Activated naive CD8-positive, alpha-beta T cell treated with anti-CD3 and anti-CD28 coated beads, Interleukin-2, amount 50 U/mL, for 24 hours (primary cell): Measurements from ENCODE around the gene NRDE2.
"Not testable (repeated sequence)": the region's sequence is repeated elsewhere in the genome, so short reads cannot be mapped to it uniquely, and the experiment has no call there.

Experiments used
- ATAC-seq: fragments of 150-1000 bp; cut with Tn5 transposase; one replicate; pipeline ENCODE4 v1.10.0; 2021
- DNase-seq: peaks from one replicate; pipeline ENCODE4 v3.0.0; 2021
- H3K27ac Mint-ChIP-seq: one replicate; pipeline ENCODE4 v1.8.0; 2021; ENCODE audit warnings: mild to moderate bottlenecking, mixed read lengths
- H3K27me3 Mint-ChIP-seq: one replicate; pipeline ENCODE4 v1.8.0; 2021; ENCODE audit warnings: mixed read lengths
- H3K36me3 Mint-ChIP-seq: one replicate; pipeline ENCODE4 v1.8.0; 2021; ENCODE audit warnings: low read depth, mixed read lengths
- H3K4me1 Mint-ChIP-seq: one replicate; pipeline ENCODE4 v1.8.0; 2021; ENCODE audit warnings: mixed read lengths
- H3K4me3 Mint-ChIP-seq: one replicate; pipeline ENCODE4 v1.8.0; 2021; ENCODE audit warnings: mild to moderate bottlenecking, moderate library complexity, mixed read lengths
- H3K9me3 Mint-ChIP-seq: one replicate; pipeline ENCODE4 v1.8.0; 2021; ENCODE audit warnings: mixed read lengths

Gene NRDE2

DNA sequence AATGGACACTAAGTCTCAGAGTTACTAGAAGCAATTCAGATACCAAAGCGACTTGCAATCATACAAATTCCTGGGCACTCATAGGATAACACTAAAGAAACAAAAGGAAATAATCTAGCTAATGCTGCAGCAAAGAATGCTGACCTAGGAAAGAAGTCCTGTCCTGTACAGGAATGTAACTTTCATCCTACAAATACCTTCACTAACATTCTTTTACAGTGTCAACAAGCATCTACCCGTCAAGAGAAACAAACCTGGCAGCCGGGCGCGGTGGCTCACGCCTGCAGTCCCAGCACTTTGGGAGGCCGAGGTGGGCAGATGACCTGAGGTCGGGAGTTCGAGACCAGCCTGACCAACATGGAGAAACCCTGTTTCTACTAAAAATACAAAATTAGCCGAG is 84.3 kb downstream of the NRDE2 start:
- H3K36me3 Mint-ChIP-seq, ATAC-seq, H3K27ac Mint-ChIP-seq: not testable (repeated sequence)

DNA sequence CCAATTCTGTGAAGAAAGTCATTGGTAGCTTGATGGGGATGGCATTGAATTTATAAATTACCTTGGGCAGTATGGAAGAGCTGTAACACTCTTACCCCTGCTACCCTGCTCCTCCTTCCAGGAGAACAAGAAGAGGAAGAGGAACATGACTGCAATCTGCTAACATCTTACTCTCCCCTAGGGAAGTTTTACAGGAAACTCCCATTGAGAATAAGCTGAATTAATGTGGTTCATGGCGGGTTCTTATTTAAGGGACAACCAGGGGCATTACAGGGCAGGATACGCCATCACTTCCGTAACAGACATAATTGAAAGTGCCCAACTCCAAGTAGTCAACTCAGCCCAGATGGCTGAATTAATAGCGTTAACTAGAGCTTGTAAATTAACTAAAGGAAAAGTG is 84.8 kb downstream of the NRDE2 start:
- peaks cover 3% of the 10 kb centered on the region for H3K9me3 Mint-ChIP-seq
- no peak for DNase-seq
- no peak overlapping the region for H3K27ac Mint-ChIP-seq

More for the DNA sequence above, 84.3 kb downstream of the NRDE2 start:
- H3K4me3 Mint-ChIP-seq, DNase-seq, H3K9me3 Mint-ChIP-seq, H3K4me1 Mint-ChIP-seq: not testable (repeated sequence)
- peaks cover 17% of the 10 kb centered on the region for H3K27me3 Mint-ChIP-seq

DNA sequence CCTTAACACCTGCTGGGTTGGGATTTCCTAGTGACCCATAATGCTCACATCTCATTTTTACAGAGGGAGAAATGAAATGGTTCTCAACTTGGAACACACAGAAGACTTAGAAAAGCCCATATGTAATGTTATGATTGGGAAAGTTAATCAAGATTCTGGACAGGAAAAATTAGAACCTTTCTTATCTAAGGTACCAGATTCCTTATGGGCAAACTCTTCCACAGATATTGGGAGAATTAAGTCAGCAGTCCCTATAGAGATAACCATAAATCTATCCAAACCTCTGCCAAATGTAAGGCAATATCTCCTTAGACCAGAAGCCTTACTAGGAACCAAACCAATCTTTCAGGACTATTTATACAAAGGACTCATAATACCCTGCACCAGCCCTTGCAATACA is 89.3 kb downstream of the NRDE2 start:
- Mint-ChIP-seq H3K27me3 (peaks cover 8% of the 10 kb centered on the region), H3K27ac (no peak overlapping the region), H3K4me1 (no peaks in the 10 kb centered on the region), H3K4me3 (no peak overlapping the region), H3K36me3 (peaks cover 18% of the 10 kb centered on the region), H3K9me3 (peaks cover 41% of the 10 kb centered on the region)
- no peak for ATAC-seq
- DNase-seq = no peak

More for the DNA sequence above, 84.8 kb downstream of the NRDE2 start:
- Mint-ChIP-seq H3K36me3 (no peaks in the 10 kb centered on the region), H3K4me1 (no peaks in the 10 kb centered on the region), H3K27me3 (peaks cover 13% of the 10 kb centered on the region), H3K4me3 (no peak overlapping the region)
- ATAC-seq = no peak

DNA sequence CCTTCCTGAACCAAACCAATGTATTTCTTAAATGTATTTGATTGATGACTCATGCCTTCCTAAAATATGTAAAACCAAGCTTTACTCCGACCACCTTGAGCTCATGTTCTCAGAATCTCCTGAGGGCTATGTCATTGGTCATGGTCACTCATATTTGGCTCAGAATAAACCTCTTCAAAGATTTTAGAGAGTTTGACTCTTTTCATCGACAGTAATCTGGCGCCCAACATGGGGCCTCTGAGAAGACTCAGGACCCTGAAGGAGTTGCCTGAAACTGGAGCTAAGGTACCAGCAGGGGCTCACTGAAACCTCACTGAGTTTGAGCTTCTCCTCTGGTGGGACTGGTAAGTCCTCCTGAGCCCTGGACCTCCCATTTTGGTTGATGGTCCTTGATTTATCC is 92.6 kb downstream of the NRDE2 start:
- Mint-ChIP-seq H3K36me3 (peaks cover 28% of the 10 kb centered on the region), H3K27me3 (peaks cover 10% of the 10 kb centered on the region), H3K9me3 (peaks cover 52% of the 10 kb centered on the region), H3K4me3 (no peak overlapping the region), H3K27ac (no peak overlapping the region), H3K4me1 (peaks cover 2% of the 10 kb centered on the region)
- ATAC-seq = no peak
- DNase-seq = peak; percentile 12

DNA sequence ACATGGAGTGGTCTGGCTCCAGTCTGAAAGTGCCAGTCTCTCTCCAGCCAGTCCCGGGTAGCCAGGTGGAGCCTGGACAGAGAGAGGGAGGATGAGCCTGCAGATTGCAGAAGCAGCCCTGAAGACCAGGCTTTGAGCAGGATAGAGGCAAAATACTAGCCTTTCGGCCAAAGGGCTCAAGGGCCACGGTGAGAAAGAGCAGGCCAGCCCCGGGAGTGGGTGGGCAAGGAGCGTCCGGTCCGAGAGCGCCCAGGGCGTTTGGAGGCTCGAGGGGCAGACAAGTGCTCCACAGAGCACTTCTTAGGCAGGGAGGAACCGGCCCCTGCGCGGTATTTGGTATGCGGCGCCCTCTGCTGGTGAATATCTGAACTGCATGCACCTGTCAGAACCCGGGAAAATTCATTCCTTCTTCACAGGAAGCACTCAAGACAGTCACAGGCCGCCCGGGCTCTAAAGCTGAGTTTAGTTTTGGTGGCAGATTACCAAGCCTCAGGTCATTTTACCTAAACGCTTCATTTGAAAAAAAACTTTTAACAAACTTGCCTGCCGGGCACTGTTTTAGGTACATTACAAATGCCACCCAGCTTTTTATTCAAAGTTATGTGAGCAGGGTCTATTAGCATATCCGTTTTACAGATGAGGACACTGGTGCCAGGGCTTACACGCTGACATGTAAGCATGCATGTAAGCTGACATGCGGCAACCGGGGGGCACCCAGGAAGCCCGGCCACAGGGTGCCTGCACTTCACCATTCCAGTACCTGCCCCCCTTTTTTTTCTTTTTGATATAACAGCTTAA is 96.4 kb downstream of the NRDE2 start:
- H3K9me3 Mint-ChIP-seq = peaks cover 38% of the 10 kb centered on the region

DNA sequence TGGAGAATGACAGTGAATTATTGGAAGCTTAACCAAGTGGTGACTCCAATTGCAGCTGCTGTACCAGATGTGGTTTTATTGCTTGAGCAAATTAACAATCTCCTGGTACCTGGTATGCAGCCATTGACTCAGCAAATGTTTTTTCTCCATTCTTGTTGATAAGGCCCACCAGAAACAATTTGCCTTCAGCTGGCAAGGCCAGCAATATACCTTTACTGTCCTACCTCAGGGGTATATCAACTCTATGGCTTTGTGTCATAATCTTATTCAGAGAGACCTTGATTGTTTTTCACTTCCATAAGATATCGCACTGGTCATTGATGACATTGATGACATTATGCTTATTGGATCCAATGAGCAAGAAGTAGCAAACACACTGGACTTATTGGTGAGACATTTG is 101.8 kb downstream of the NRDE2 start:
- H3K9me3 Mint-ChIP-seq, H3K27ac Mint-ChIP-seq, H3K4me3 Mint-ChIP-seq, DNase-seq, H3K36me3 Mint-ChIP-seq, ATAC-seq, H3K4me1 Mint-ChIP-seq: not testable (repeated sequence)
- H3K27me3 Mint-ChIP-seq = peaks cover 18% of the 10 kb centered on the region

More for the DNA sequence above, 96.4 kb downstream of the NRDE2 start:
- Mint-ChIP-seq H3K4me1 (peaks cover 2% of the 10 kb centered on the region), H3K4me3 (no peak overlapping the region), H3K36me3 (peaks cover 25% of the 10 kb centered on the region), H3K27ac (no peak overlapping the region), H3K27me3 (peaks cover 18% of the 10 kb centered on the region)
- peak; percentile 74 for DNase-seq
- peak; percentile 90 for ATAC-seq

DNA sequence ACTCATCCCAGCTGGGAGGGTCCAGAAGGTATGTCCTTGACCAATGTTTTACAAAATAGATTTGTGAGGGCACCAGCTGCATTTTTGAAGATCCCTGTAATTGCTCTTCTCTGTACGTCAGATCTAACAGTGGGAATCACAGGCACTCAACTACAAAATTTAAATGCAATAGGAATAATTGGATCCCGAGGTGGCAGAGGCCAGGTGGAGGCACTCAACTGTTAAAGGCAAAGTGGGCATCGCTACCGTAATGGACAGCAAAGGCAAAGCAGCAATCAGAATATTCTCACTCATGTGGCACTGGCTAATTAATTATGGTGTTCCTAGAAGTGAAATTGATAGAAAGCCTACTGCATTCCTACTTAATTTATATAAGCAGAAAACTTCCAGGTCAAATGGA is 103.3 kb downstream of the NRDE2 start:
- DNase-seq (no peak), ATAC-seq (no peak)
- peaks cover 10% of the 10 kb centered on the region for H3K9me3 Mint-ChIP-seq
- H3K4me1 Mint-ChIP-seq = no peaks in the 10 kb centered on the region
- no peaks in the 10 kb centered on the region for H3K36me3 Mint-ChIP-seq
- H3K27ac Mint-ChIP-seq = no peak overlapping the region
- H3K4me3 Mint-ChIP-seq = no peak overlapping the region
- peaks cover 16% of the 10 kb centered on the region for H3K27me3 Mint-ChIP-seq
